ENCODE measurements around the gene RHBDD1.
A peak's percentile ranks its signal among the peaks of the same experiment; 100 is the strongest.

The RHBDD1 gene

GRCh38 chr2:226845386-226846116, 9.7 kb downstream of the RHBDD1 start:
- no peak for DNase-seq (ENCODE audit: low read depth in 2 of 2)

GRCh38 chr2:226847090-226847489, 11.2 kb downstream of the RHBDD1 start:
- DNase-seq (ENCODE audit: low read depth in 2 of 2) = no peak

- DNase-seq (ENCODE audit: low read depth in 2 of 2) = no peak
Measured at GRCh38 chr2:226847511-226847910, 11.7 kb downstream of the RHBDD1 start.

- no peak for DNase-seq (ENCODE audit: low read depth in 2 of 2)
Measured at GRCh38 chr2:226849349-226849748, 13.5 kb downstream of the RHBDD1 start.

GRCh38 chr2:226850024-226850423, 14.2 kb downstream of the RHBDD1 start:
- DNase-seq (ENCODE audit: low read depth in 2 of 2) = no peak

- DNase-seq (ENCODE audit: low read depth in 2 of 2) = no peak
Measured at GRCh38 chr2:226855787-226856186, 19.9 kb downstream of the RHBDD1 start.

- DNase-seq (ENCODE audit: low read depth in 2 of 2) = no peak
Measured at GRCh38 chr2:226860087-226860486, 24.2 kb downstream of the RHBDD1 start.

GRCh38 chr2:226862623-226863022, 26.8 kb downstream of the RHBDD1 start:
- no peak for DNase-seq (ENCODE audit: low read depth in 2 of 2)

DNA sequence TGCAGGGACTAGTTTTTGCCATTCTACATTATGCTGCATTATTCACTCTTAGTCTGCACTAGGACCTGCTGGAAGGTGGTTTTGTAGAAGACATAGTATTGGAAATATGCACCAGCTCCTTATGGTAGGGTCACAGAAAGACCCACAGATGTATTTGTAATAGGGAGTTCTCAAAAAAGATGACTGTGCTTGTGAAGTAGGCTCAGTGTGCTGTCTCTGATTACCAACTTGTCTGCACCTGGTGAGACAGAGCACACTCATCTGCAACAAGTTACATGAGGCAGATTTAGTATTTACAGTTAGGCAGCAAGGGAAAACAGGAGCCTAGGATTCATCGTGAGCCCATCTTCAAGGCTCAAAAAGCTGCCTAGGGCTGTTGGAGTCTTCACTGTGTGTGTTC, 29.4 kb downstream of the RHBDD1 start:
- DNase-seq (ENCODE audit: low read depth in 2 of 2) = no peak

- no peak for DNase-seq (ENCODE audit: low read depth in 2 of 2)
Measured at GRCh38 chr2:226865710-226866109, 29.9 kb downstream of the RHBDD1 start.

DNA sequence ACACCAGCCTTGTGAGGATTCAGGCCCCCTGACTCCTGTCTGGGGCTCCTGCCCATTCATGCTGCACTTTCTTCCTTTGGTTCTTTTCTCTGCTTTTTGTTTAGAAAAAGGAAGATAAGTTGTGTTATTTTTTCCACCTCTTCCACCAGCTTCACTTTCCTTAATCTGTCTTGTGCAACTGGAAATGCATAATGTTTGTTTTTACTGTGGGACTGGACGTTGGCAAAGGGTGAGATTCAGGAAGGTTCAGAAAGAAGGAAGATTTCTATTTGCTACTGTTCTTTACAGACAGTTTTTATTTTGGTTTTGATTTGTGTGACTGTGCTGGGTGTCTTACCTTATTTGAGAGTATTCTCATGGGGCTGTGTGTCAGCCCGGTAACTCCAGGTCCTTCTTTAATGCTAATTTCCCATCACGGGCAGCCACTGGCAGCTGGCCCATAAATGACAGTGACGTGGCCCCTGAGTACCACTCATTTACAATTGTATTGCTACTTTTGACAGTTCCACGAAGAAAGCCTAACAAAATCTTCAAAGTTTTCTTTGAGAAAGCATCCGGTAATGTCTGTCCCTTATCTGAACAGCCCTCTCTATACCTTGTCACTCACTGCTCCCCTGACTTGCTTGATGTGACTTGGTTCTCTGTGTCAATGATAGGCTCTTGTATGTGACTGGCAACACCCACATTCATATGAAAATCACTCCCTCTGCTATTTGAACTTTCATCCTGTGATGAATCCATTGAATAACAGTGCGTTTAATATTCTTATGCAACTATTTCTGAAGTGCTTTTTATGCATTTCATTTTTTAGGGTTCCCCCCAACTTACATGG, 32.7 kb downstream of the RHBDD1 start:
- DNase-seq (ENCODE audit: low read depth in 2 of 2) = no peak

DNA sequence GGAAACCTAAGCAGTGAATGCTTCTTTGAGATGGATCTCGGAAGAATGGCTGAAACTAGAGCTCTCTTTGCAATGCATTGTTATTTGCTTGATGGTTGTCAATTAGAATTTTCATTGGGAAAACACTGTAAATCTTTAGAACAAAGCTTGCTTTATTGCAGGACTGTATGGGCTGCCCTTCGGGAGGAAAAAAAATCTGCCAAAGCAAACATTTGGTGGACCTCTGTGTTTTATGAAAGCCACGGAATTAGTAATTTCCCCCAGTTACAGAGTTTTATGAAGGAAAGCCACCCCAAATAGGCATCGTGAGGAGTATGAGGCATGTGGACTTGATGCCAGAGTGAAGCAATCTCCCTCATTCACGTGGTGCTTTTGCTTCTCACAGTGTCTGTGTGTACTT, 33.5 kb downstream of the RHBDD1 start:
- DNase-seq (ENCODE audit: low read depth in 2 of 2) = no peak

- peak in 1 of 2 experiments; percentile 30 for DNase-seq (ENCODE audit: low read depth in 2 of 2)
Measured at GRCh38 chr2:226873051-226873620, 37.3 kb downstream of the RHBDD1 start.

DNA sequence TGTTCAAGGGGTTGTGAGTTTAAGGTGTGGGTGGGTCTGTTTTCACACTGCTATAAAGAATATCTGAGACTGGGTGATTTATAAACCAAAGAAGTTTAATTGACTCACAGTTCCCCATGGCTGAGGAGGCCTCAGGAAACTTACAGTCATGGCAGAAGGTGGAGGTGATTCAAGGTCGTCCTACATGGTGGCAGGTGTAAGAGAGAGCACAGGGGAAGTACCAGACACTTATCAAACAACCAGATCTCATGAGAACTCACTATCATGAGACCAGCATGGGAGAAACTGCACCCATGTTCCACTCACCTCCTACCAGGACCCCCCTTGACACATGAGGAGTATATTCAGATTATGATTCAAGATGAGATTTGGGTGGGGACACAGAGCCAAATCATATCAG, 38.0 kb downstream of the RHBDD1 start:
- no peak for DNase-seq (ENCODE audit: low read depth in 2 of 2)

- DNase-seq (ENCODE audit: low read depth in 2 of 2) = no peak
Measured at GRCh38 chr2:226874749-226875148, 38.9 kb downstream of the RHBDD1 start.

GRCh38 chr2:226875438-226876225, 39.8 kb downstream of the RHBDD1 start:
- DNase-seq (ENCODE audit: low read depth in 2 of 2) = no peak

DNA sequence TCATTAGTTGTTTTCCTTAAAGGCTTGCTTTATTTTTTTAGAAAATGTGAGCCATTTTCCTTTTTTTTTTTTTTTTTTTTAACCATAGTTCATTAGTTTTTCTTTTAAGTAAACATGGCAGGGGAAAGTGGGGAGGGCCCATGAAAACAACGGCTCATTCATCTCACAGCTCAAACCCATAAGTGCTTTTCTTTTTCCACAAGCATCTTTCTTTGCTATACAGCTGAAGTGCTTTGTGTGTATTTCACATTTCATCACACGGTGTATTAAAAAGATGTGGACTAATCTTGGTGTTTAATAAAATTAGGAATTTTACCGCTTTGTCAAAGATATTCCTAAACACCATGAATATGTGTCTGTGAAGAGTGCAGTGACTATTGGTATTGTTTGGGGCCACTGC, 41.6 kb downstream of the RHBDD1 start:
- no peak for DNase-seq (ENCODE audit: low read depth in 2 of 2)

- no peak for DNase-seq (ENCODE audit: low read depth in 2 of 2)
Measured at GRCh38 chr2:226881287-226881686, 45.4 kb downstream of the RHBDD1 start.

- no peak for DNase-seq (ENCODE audit: low read depth in 2 of 2)
Measured at GRCh38 chr2:226882606-226883005, 46.8 kb downstream of the RHBDD1 start.

DNA sequence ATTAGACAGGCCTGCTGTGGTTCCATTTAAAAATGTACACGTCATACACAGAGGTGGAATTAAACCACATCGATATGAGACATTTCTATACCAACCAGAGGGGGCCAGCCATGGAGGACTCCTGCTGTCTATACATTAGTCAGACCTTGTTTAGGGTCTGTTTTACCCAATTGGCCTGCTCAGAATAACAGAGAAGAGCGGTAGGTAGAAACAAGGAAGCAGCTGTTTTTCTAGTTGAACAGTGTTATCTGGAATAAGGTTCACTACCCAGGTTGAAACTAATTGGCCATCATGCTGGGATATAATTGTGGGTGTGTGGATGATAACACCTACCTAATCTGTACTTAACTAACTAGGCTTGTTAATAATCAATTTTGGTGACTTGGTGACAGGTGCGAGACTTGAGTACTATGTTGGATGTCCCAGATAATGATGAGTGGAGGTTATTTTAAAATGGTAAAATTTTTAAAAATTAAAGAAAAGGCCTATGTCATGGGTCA, 47.5 kb downstream of the RHBDD1 start:
- no peak for DNase-seq (ENCODE audit: low read depth in 2 of 2)

DNA sequence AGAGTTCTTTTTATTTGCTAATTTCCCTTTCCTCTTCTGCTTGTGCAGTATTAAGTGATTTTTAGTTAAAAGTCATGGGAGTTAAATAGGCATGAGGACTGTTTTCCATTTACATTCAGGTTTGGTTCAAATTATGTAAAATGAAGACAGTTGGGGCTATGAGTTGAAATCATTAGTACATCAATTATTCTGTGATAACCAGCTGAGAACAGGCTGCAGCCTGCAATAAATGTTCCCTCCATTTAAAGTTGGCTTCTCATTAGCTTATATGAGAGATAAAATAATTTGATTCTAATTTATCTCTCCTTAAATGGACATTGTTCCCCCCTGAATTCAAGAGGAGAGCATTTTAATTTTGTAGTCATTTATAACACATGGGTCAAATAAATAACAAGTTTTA, 48.3 kb downstream of the RHBDD1 start:
- no peak for DNase-seq (ENCODE audit: low read depth in 2 of 2)

Data from fibroblast of skin of left quadriceps (primary cell).